Brain microvascular endothelial cell (primary cell): ENCODE measurements around the gene NDUFB7.

ENCODE experiments used
- DNase-seq: peaks from one replicate; pipeline ENCODE4 v3.0.0-alpha.2; 2020
- H3K27ac ChIP-seq: fragments of 250-450 bp; sonication (Bioruptor Pico); 2 replicates; pipeline ENCODE4 v1.5.1; 2020; ENCODE audit warnings: mild to moderate bottlenecking, moderate library complexity
- H3K27me3 ChIP-seq: fragments of 250-450 bp; sonication (Bioruptor Pico); replicated peaks from 2 replicates; pipeline ENCODE4 v1.5.1; 2020; ENCODE audit warnings: mild to moderate bottlenecking
- H3K36me3 ChIP-seq: fragments of 250-450 bp; sonication (Bioruptor Pico); replicated peaks from 2 replicates; pipeline ENCODE4 v1.5.1; 2020; ENCODE audit warnings: mild to moderate bottlenecking
- H3K4me3 ChIP-seq: 2 replicates; pipeline ENCODE4 v1.5.1; 2011; ENCODE audit warnings: low read depth, mild to moderate bottlenecking, control low read depth, low read length, moderate library complexity
- in situ Hi-C: cut with HindIII; loops from 2 replicates; pipeline ENCODE4 v1.10.0; 2017; ENCODE audit warnings: low sequenced_read_pairs, low pct_ligation_motif_present
- TF ChIP-seq, protein P1 (sequence below): IDR thresholded peaks from 2 replicates; pipeline ENCODE4 v1.5.1; 2011; ENCODE audit warnings: low read depth, mild to moderate bottlenecking, moderate library complexity, low read length, control low read depth, inconsistent platforms; ENCODE audit errors: missing control alignments

NDUFB7 gene

DNA sequence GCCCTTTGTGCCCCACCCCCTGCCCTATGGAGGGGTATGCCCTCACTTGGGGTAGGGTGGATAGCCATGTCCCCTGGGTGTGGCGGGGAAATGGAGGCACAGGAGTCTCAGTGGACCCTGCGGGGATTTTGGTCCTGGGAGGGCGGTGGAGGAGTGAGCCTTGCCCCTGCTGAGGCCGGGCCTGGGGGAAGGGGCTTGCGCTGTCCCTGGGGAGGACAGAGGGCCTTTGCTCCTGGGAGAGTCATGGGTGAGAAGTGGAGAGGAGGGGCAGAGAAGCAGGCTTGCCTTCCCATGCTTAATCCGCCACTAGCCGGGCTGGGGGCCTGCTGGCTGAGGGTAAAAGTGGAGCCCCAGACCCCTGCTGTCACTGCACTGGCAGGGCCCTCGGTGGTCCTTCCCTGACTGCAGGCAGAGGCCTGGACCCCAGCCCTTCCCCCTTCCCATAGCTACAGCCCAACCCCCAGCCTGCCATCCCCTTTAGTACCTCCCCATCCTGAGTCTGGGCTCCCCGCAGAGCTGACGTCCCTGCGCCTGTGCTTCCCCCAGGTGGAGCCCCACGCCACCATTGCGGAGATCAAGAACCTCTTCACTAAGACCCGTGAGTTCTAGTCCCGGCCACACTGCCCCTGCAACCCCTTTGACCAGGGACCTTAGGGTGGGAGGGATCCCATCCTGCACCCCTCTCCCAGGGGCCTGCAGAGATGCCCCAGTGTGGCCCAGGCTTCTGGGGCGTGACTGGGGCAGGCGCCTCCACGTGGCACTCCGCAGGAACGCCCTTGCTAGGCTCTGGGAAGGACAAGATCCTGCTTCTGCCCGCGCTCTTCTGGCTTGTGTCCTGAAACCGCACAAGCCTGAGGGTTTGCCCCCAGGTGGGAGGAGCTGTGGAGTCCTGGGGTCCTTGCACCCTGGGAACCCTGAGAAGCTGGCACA, 8.9 kb downstream of the NDUFB7 start:
- in situ Hi-C loops = no loop called here
- TF ChIP-seq, protein P1, sequence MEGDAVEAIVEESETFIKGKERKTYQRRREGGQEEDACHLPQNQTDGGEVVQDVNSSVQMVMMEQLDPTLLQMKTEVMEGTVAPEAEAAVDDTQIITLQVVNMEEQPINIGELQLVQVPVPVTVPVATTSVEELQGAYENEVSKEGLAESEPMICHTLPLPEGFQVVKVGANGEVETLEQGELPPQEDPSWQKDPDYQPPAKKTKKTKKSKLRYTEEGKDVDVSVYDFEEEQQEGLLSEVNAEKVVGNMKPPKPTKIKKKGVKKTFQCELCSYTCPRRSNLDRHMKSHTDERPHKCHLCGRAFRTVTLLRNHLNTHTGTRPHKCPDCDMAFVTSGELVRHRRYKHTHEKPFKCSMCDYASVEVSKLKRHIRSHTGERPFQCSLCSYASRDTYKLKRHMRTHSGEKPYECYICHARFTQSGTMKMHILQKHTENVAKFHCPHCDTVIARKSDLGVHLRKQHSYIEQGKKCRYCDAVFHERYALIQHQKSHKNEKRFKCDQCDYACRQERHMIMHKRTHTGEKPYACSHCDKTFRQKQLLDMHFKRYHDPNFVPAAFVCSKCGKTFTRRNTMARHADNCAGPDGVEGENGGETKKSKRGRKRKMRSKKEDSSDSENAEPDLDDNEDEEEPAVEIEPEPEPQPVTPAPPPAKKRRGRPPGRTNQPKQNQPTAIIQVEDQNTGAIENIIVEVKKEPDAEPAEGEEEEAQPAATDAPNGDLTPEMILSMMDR = no peak
- H3K27ac ChIP-seq = no peak overlapping the region
- peaks cover 18% of the 10 kb centered on the region for H3K36me3 ChIP-seq
- no peak overlapping the region for H3K4me3 ChIP-seq
- no peak for DNase-seq
- no peaks in the 10 kb centered on the region for H3K27me3 ChIP-seq

DNA sequence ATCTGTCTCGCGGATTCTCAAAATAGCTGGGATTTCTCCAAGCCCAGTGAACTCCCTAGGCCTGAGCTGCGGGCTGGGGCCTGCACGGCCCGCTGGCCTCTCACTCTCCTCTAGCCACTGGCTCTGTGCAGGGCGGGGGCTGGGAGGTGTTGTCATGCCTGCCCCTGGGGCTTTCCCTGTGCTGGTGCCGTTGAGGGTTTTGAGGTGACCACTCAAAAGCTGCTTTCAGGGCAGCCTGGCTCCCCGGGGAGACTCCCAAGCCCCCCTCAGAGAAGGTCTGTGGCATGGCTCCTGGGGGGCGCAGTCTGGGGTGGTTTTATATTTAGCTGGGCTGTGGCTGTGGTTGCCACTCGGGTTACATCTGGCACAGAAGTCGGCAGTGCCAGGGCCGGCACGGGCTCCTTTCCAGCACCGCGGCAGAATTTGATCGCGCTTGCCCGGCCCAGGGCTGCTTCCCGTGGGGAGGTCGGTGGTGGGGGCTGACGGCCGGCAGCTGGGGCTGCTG, 10.0 kb downstream of the NDUFB7 start:
- no peaks in the 10 kb centered on the region for H3K27me3 ChIP-seq
- TF ChIP-seq, protein P1 = no peak
- H3K27ac ChIP-seq = peak overlapping the region; percentile 30
- H3K36me3 ChIP-seq = peaks cover 18% of the 10 kb centered on the region
- DNase-seq = peak; percentile 49
- in situ Hi-C loops = no loop called here
- H3K4me3 ChIP-seq = no peak overlapping the region

DNA sequence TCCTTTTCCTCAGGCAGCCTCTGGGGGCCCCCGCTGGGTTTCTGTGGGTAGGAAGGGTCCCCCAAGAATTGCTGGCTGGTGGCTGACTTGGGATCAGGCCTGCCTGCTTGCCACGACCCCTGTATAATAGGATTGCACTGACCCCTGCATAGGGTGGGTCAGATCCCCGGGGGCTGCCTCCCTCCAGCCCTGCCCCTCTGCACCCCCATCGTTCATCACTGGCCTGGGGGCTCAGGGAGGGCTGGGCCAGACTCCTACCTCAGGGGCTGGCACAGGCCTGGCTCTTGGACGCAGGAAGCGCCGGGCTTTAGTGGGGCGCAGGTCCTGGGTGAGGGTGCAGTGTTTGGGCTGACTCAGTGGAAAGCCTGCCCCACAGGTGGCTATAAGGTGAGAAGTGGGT, 10.6 kb downstream of the NDUFB7 start:
- DNase-seq = no peak
- Histone ChIP-seq H3K27ac (no peak overlapping the region), H3K4me3 (no peak overlapping the region)

DNA sequence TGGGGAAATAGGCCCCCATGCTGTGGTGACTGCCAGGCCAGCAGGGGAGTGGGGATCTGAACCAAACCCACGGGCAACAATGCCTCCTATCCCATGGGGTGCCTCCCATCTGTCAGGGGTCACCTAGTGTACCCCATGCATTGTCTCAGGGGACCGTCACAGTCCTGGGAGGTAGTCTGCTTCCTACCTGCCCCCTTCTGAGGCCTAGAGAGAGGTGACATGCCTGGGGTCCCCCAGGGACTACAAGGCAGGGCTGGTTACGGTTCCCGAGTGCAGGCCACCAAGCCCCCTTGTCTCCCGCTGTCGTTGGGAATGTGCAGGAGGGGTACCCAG, 11.1 kb downstream of the NDUFB7 start:
- peaks cover 13% of the 10 kb centered on the region for H3K36me3 ChIP-seq
- H3K4me3 ChIP-seq = no peak overlapping the region
- in situ Hi-C loops = no loop called here
- TF ChIP-seq, protein P1 = no peak
- no peak overlapping the region for H3K27ac ChIP-seq
- DNase-seq = no peak
- no peaks in the 10 kb centered on the region for H3K27me3 ChIP-seq

More for the DNA sequence above, 10.6 kb downstream of the NDUFB7 start:
- TF ChIP-seq, protein P1 = no peak
- H3K36me3 ChIP-seq = peaks cover 17% of the 10 kb centered on the region
- in situ Hi-C loops = no loop called here
- no peaks in the 10 kb centered on the region for H3K27me3 ChIP-seq

DNA sequence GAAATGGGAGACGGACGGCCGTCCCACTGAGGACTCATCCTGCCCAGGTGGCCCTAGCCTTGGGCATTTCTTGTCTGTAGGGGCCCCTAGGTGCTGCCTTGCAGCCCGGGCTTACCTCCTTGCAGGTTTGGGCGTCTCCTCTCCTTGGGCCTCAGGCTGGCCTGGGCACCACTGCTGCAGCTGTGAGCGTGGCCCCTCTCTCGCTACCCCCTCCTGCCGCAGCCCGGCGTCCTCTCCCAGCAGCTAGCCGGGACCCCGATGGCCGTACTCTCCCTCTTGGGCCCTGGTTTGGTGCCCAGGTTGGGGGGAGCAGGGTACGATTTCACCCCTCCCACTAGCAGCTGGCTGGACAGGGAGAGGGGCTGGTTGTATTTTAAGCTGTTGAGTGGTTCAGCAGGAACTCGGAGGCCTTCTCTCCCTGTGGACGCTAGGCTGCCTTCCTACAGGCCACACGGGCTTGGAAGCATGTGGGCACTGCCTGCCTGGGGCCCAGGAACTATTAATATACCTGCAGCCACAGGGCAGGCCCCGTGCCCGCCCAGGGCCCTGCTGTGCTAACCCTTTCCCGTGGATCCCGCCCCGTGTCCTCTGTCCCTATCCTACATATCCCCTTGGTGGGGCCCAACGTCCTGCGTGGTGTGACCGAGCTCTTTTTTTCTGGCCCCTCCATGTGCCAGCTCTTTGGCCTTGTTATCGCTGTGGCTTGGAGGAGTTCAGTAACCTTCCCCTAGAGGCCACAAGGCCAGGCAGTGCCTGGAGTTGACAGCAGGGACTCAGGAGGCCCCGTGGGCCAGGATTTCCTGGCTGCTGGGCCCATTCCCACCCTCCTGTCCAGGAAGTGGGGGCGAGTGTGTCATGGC, 11.7 kb downstream of the NDUFB7 start:
- Histone ChIP-seq H3K36me3 (peaks cover 8% of the 10 kb centered on the region), H3K4me3 (no peak overlapping the region), H3K27ac (no peak overlapping the region), H3K27me3 (no peaks in the 10 kb centered on the region)
- DNase-seq = no peak
- TF ChIP-seq, protein P1 = no peak
- in situ Hi-C loops = no loop called here
